Right atrium auricular region (tissue), 2 donors: Measurements from ENCODE around the gene CTDSP1. TPM values are rescaled to one million over a fixed set of nuclear protein-coding genes. Genes with fewer than 3 reads are reported as not detected.

Source experiments
- DNase-seq: peaks from one replicate; pipeline ENCODE4 v3.0.0-alpha.2; 2019; ENCODE audit warnings: low spot score
- H3K27ac ChIP-seq, 2 donors: fragments of 200-600 bp; sonication (generic); 1 replicate in 1 of 2; 2 replicates in 1 of 2; pipeline ENCODE4 v1.5.1; 2016 to 2019
- H3K27me3 ChIP-seq, 2 donors: fragments of 200-600 bp; sonication (generic); one replicate each; pipeline versions ENCODE4 v1.5.1 to v1.6.0; 2017 to 2019
- H3K36me3 ChIP-seq: fragments of 200-600 bp; sonication (generic); one replicate; pipeline ENCODE4 v1.5.1; 2016
- H3K4me1 ChIP-seq, 2 donors: fragments of 200-600 bp; sonication (generic); one replicate each; pipeline versions ENCODE4 v1.5.1 to v1.6.0; 2017 to 2019
- H3K4me3 ChIP-seq, 2 donors: fragments of 200-600 bp; sonication (generic); 1 replicate in 1 of 2; 2 replicates in 1 of 2; pipeline ENCODE4 v1.5.1; 2017 to 2019; ENCODE audit warnings: mild to moderate bottlenecking in 1 of 2, moderate library complexity in 1 of 2
- H3K9me3 ChIP-seq, 2 donors: fragments of 200-600 bp; sonication (generic); one replicate each; pipeline ENCODE4 v1.5.1; 2019
- total RNA-seq, 2 donors: library from RNA; depleted of rRNA; stranded (reverse); fragments of >200 nt; gene quantifications; one replicate each; pipeline ENCODE4 v1.1.0, GENCODE V29; 2016
- TF ChIP-seq, protein P1 (sequence below), 2 donors: fragments of 200-600 bp; sonication (generic); IDR thresholded peaks; one replicate each; pipeline ENCODE4 v1.5.1; 2019; ENCODE audit warnings: antibody characterized with exemption in 2 of 2

CTDSP1 gene
- total RNA-seq, 2 donors from 2014 or later, result 54.2 to 99.5 TPM

DNA sequence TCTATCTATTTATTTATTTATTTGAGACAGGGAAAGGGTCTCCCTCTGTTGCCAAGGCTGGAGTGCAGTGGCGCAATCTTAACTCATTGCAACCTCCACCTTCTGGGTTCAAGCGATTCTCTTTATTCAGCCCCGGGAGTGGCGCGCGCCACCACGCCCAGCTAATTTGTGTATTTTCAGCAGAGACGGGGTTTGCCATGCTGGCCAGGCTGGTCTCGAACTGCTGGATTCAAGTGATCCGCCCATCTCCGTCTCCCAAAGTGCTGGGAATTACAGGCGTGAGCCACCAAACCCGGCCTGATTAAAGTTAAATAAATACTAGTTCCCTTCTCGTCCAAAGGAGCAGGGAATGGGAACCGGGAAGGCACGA, 4.2 kb upstream of the CTDSP1 start:
- Histone ChIP-seq H3K27ac (peak overlapping the region; percentile 98 to 99), H3K36me3 (no peaks in the 10 kb centered on the region), H3K4me3 (peak overlapping the region; percentile 93 to 96), H3K9me3 (no peaks in the 10 kb centered on the region), H3K4me1 (peaks cover 0 to 32% of the 10 kb centered on the region in 2 donors), H3K27me3 (no peaks in the 10 kb centered on the region)
- TF ChIP-seq, protein P1, sequence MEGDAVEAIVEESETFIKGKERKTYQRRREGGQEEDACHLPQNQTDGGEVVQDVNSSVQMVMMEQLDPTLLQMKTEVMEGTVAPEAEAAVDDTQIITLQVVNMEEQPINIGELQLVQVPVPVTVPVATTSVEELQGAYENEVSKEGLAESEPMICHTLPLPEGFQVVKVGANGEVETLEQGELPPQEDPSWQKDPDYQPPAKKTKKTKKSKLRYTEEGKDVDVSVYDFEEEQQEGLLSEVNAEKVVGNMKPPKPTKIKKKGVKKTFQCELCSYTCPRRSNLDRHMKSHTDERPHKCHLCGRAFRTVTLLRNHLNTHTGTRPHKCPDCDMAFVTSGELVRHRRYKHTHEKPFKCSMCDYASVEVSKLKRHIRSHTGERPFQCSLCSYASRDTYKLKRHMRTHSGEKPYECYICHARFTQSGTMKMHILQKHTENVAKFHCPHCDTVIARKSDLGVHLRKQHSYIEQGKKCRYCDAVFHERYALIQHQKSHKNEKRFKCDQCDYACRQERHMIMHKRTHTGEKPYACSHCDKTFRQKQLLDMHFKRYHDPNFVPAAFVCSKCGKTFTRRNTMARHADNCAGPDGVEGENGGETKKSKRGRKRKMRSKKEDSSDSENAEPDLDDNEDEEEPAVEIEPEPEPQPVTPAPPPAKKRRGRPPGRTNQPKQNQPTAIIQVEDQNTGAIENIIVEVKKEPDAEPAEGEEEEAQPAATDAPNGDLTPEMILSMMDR (IDR thresholded peaks at IDR 0.05), result no peak
- DNase-seq, result no peak

DNA sequence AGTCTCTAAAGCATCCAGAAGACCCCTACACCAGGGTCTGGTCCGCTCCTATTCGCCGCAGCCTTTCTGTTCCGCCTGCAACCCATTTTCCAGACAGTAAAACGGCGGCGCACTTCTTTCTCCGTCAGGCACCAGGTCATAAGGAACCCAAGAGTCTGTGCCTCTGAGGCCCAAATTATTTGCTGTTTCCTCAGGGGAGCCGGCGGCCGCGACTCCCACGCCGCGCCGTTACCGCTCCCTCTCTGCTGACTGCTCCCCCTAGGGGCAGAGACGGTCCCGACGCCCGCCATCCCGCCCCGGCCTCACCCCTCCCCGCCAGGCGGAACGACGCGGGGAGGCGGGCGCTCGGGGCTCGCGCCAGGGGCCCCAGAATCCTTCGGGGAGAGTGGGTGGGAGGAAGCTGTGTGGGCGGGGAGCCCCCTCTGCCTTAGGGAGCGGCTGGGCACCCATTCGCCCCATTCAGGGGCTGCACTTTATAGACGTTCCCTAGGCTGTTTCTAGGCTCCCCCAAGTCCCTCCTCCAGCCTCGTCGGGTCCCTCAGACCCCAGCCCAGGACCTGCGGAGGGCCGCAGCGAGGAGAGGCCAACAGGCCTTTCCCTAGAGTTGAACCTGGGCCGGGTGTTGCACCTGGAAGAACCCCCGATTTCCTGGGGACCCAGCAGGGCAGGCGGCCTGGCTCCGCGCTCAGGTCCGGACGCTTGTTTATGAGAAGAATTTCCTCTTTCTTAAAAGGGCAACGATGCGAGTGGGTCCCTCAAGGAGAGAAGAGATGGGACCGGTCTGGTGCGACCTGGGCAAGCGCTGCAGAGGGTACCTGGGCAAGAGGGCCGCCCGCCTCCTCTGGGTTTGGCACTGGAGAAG, 3.6 kb upstream of the CTDSP1 start:
- TF ChIP-seq, protein P1 (IDR thresholded peaks at IDR 0.05), result peak; percentile 94 to 98
- no peaks in the 10 kb centered on the region for H3K36me3 ChIP-seq
- no peaks in the 10 kb centered on the region for H3K27me3 ChIP-seq
- H3K9me3 ChIP-seq, result no peaks in the 10 kb centered on the region
- peaks cover 0 to 37% of the 10 kb centered on the region in 2 donors for H3K4me1 ChIP-seq
- peak overlapping the region; percentile 98 to 99 for H3K27ac ChIP-seq
- peak; percentile 93 for DNase-seq
- H3K4me3 ChIP-seq, result peak overlapping the region; percentile 93 to 96

DNA sequence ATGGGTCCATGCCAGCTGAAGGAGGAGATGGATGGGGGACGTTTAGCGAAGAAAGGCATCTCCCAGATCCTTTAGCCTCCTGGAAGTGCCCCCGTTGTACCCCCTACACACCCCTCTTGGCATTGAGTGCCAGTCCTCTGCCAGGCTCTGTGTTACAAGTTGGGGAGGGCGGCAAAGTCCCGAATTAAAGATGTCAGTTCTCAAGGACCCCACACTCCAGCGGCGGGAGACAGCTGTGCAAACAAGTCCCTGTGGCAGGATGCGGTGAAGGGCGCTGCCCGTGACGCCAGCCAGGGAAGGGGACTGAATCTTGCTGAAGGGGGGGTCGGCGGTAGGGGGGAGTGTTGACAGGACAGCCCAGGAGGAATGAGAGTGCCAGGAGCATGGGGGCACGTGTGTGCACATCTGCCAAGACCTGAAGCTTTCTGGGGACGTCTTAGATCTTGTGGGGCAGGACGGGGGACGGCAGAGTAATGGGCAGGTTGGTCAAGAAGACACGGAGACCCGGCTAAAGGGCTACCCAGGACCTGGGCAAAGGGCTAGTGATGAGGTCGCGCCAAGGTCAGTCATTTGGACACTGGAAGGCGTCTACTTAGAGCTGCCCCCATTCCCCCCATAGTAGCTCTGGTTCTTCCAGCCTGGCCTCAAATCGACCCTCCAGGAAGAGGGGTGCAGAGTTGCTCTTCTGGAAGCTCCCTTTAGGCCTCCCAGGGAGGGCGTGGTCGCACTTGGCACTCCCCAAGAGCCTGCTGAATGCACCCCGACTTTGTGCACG, 2.8 kb upstream of the CTDSP1 start:
- H3K36me3 ChIP-seq, result peaks cover 6% of the 10 kb centered on the region
- peak overlapping the region; percentile 93 to 96 for H3K4me3 ChIP-seq
- DNase-seq, result peak; percentile 87
- H3K9me3 ChIP-seq, result no peaks in the 10 kb centered on the region
- H3K27ac ChIP-seq, result peak overlapping the region; percentile 98 to 99
- TF ChIP-seq, protein P1 (IDR thresholded peaks at IDR 0.05), result no peak
- peaks cover 0 to 45% of the 10 kb centered on the region in 2 donors for H3K4me1 ChIP-seq
- H3K27me3 ChIP-seq, result no peaks in the 10 kb centered on the region

DNA sequence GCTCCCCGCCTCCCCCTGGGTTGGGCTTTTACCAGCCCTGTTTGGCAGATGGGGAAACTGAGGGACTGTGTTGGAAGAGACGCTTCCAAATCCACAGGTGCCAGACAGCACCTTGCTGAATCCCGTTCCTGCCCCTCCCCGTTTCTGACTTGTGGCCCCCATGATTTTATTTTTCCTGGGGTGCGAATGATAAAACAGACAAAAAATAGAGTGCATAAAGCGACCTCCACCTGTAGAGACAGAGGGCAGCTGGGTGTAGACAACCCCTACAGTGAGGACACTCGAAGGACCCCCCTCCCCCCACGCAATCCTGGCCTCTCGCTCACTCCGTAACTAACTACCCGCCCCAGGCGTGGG, 2.2 kb upstream of the CTDSP1 start:
- peak overlapping the region; percentile 93 to 96 for H3K4me3 ChIP-seq
- H3K4me1 ChIP-seq, result peaks cover 0 to 51% of the 10 kb centered on the region in 2 donors
- H3K27me3 ChIP-seq, result no peaks in the 10 kb centered on the region
- H3K9me3 ChIP-seq, result no peaks in the 10 kb centered on the region
- H3K36me3 ChIP-seq, result peaks cover 11% of the 10 kb centered on the region
- peak overlapping the region; percentile 98 to 99 for H3K27ac ChIP-seq
- TF ChIP-seq, protein P1 (IDR thresholded peaks at IDR 0.05), result no peak
- no peak for DNase-seq

DNA sequence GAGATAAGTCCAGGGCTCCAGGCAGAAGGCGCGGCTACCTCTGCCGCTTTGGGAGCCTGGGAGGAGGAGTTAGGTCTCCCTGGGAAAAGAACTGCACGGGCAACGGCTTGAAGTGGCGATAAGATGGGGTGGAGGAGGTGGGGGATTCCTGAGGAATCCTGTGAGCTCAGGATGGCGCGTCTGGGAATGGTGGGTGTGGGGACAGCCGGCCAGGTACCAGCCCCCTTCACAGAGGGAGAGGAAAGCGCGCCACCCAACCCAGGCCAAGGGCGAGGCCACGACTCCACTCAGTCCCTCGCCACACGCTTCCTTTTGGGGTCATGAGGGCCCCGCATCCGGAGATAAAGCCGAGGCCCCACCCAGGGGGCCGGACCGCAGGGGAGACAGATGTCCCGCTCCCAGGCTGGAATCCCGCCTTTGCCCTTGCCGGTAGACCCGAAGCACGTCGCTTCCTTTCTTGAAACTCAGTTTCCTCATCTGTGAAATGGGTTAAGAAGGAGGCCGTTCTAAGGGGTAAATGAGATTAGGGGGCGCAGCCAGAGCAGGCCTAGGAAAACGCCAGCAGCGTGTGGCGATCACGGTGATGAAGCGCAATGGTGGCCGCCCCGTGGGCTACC, 1.7 kb upstream of the CTDSP1 start:
- Histone ChIP-seq H3K4me1 (peaks cover 0 to 55% of the 10 kb centered on the region in 2 donors), H3K27ac (peak overlapping the region; percentile 98 to 99), H3K27me3 (no peaks in the 10 kb centered on the region), H3K36me3 (peaks cover 16% of the 10 kb centered on the region), H3K9me3 (no peaks in the 10 kb centered on the region), H3K4me3 (peak overlapping the region; percentile 93 to 96)
- TF ChIP-seq, protein P1 (IDR thresholded peaks at IDR 0.05), result no peak
- DNase-seq, result peak; percentile 86
